GM06990 (cell line): ENCODE data around the gene TMA7.

Experiments
- DNase-seq: peaks from one replicate; pipeline ENCODE4 v3.0.0-alpha.2; 2011; ENCODE audit not compliant: insufficient read length; ENCODE audit errors: extremely low read depth
- H3K27me3 ChIP-seq: replicated peaks from 2 replicates; pipeline ENCODE4 v1.6.0; 2011; ENCODE audit warnings: low read length; ENCODE audit not compliant: control insufficient read depth, insufficient read depth
- H3K36me3 ChIP-seq: 2 replicates; pipeline ENCODE4 v1.5.1; 2011; ENCODE audit warnings: low read length; ENCODE audit not compliant: control insufficient read depth, insufficient read depth
- H3K4me3 ChIP-seq: replicated peaks from 2 replicates; pipeline ENCODE4 v1.5.1; 2011; ENCODE audit warnings: low read depth, mild to moderate bottlenecking, control low read depth, low read length
- TF ChIP-seq, protein P1 (sequence below): IDR thresholded peaks from 2 replicates; pipeline ENCODE4 v1.5.1; 2011; ENCODE audit warnings: low read length, control low read depth, mild to moderate bottlenecking, inconsistent platforms; ENCODE audit not compliant: insufficient read depth, poor library complexity, severe bottlenecking

Gene TMA7

DNA sequence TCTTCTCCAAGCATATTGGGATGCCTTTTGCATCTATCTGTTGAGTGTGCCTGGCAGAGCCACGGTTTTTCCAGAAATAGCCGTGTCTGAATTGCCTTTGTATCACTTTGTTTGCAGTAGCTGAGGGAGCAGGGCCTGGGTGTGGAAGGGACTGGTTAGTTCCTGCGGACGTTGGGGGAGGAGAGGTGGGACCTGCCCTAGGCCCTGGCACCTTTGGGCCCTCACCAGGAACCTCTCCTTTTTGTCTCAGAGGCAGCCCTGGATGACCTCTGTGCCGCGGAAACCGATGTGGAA lies 25.1 kb downstream of the TMA7 start:
- Histone ChIP-seq H3K36me3 (peaks cover 34% of the 10 kb centered on the region), H3K27me3 (no peaks in the 10 kb centered on the region), H3K4me3 (no peak overlapping the region)
- TF ChIP-seq, protein P1, sequence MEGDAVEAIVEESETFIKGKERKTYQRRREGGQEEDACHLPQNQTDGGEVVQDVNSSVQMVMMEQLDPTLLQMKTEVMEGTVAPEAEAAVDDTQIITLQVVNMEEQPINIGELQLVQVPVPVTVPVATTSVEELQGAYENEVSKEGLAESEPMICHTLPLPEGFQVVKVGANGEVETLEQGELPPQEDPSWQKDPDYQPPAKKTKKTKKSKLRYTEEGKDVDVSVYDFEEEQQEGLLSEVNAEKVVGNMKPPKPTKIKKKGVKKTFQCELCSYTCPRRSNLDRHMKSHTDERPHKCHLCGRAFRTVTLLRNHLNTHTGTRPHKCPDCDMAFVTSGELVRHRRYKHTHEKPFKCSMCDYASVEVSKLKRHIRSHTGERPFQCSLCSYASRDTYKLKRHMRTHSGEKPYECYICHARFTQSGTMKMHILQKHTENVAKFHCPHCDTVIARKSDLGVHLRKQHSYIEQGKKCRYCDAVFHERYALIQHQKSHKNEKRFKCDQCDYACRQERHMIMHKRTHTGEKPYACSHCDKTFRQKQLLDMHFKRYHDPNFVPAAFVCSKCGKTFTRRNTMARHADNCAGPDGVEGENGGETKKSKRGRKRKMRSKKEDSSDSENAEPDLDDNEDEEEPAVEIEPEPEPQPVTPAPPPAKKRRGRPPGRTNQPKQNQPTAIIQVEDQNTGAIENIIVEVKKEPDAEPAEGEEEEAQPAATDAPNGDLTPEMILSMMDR, result no peak
- DNase-seq, result no peak

DNA sequence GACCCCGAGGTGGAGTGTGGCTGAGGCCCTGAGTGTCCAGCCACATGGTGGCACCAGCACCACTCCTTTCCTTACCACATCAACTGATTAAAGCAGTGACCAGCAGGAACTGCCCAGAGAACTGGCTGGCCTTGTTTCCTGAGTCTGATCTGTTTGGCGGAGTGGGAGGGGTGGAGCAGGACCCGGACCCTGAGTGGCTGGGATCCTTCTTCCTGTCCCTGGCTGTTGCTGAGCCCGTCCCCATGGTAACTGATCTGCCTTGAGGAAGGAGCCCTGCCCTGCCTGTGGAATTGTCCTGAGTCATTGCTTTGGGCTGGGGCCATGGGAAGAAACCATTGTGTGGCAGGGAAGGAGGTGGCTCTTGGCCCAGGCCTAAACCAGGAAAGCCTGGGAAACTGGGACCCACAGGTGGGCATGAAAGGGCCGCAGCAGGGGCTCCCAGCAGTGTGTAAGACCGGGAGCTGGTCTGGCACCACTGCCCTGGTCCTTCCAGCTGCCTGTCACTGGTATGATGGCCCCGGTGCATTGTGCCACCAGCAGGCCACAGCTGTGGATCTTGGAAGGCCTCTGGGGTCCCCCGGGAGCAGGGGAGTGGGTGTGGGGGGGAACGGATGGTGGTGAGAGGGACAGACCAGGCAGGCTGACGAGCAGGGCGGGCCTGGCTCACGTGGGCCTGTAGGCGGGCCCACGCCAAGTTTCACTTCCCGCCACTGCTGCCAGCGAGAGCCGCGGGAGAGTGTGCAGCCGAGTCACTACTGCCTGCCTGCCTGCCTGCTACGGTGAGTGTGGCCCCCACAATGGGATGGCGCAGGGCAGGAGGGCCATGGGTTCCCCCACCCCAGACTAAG lies 25.7 kb downstream of the TMA7 start:
- DNase-seq, result peak; percentile 88
- Histone ChIP-seq H3K27me3 (no peaks in the 10 kb centered on the region), H3K36me3 (peaks cover 33% of the 10 kb centered on the region), H3K4me3 (peak overlapping the region; percentile 72)
- TF ChIP-seq, protein P1, result peak; percentile 55

DNA sequence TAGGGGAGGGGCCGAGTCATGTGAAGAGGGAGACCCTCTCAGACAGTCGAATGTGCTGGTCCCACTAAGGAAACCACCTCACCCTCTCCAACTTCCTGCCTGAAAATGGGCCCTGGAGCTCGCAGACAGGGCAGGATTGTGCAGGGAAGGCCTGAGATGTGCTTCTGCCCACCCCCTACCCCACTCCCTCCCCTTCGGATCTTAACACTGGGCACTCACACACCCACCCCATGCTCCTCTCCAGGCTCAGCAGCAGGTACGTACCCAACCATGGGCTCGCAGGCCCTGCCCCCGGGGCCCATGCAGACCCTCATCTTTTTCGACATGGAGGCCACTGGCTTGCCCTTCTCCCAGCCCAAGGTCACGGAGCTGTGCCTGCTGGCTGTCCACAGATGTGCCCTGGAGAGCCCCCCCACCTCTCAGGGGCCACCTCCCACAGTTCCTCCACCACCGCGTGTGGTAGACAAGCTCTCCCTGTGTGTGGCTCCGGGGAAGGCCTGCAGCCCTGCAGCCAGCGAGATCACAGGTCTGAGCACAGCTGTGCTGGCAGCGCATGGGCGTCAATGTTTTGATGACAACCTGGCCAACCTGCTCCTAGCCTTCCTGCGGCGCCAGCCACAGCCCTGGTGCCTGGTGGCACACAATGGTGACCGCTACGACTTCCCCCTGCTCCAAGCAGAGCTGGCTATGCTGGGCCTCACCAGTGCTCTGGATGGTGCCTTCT lies 26.5 kb downstream of the TMA7 start:
- H3K36me3 ChIP-seq, result peaks cover 29% of the 10 kb centered on the region
- no peaks in the 10 kb centered on the region for H3K27me3 ChIP-seq
- TF ChIP-seq, protein P1, result no peak
- peak; percentile 60 for DNase-seq
- H3K4me3 ChIP-seq, result peak overlapping the region; percentile 72

DNA sequence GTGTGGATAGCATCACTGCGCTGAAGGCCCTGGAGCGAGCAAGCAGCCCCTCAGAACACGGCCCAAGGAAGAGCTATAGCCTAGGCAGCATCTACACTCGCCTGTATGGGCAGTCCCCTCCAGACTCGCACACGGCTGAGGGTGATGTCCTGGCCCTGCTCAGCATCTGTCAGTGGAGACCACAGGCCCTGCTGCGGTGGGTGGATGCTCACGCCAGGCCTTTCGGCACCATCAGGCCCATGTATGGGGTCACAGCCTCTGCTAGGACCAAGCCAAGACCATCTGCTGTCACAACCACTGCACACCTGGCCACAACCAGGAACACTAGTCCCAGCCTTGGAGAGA lies 27.0 kb downstream of the TMA7 start:
- Histone ChIP-seq H3K4me3 (peak overlapping the region; percentile 72), H3K27me3 (no peaks in the 10 kb centered on the region), H3K36me3 (peaks cover 29% of the 10 kb centered on the region)
- no peak for DNase-seq
- TF ChIP-seq, protein P1, result no peak

DNA sequence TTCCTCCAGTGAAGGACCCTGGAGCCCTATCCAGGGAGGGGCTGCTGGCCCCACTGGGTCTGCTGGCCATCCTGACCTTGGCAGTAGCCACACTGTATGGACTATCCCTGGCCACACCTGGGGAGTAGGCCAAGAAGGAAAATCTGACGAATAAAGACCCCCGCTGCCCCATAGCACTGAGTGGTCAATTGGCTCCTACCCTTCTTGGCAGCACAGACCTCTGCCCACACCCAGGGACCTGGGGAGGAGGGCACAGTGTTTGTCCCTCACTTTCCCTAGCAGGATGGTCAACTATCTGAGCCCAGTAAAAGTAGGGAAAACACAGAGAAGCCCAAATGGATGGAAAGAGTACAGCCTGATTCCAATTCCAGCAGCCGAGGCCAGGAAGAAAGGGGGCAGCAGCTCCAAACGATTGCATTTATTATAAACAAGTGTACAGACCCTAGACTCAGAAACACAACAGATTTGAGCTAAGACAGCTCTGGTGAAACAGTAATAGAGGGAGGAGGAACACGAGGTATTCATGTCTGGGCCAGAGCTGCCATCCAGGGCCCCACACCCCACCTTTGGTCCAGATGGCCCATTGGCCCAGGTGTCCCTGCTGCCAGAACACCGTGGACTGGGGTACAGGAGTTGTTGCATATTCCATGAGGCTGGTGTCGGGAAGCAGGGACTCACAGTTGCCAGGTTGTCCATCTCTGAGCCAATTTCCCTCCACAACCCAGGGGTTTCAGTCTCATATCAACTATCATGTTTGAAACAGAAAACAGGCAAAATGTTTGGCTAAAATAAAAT lies 27.6 kb downstream of the TMA7 start:
- TF ChIP-seq, protein P1, result no peak
- Histone ChIP-seq H3K4me3 (peak overlapping the region; percentile 72), H3K27me3 (no peaks in the 10 kb centered on the region), H3K36me3 (peaks cover 29% of the 10 kb centered on the region)
- no peak for DNase-seq
